GM19467 (cell line): ENCODE measurements around the gene ISY1.
"Not testable (repeated sequence)": the region's sequence is repeated elsewhere in the genome, so short reads cannot be mapped to it uniquely, and the experiment has no call there.

Source experiments
- ATAC-seq: cut with Tn5 transposase; IDR thresholded peaks from one replicate; pipeline ENCODE4 v1.9.1; 2021; ENCODE audit warnings: mild to moderate bottlenecking, moderate library complexity; ENCODE audit not compliant: unreplicated experiment

The ISY1 gene

DNA sequence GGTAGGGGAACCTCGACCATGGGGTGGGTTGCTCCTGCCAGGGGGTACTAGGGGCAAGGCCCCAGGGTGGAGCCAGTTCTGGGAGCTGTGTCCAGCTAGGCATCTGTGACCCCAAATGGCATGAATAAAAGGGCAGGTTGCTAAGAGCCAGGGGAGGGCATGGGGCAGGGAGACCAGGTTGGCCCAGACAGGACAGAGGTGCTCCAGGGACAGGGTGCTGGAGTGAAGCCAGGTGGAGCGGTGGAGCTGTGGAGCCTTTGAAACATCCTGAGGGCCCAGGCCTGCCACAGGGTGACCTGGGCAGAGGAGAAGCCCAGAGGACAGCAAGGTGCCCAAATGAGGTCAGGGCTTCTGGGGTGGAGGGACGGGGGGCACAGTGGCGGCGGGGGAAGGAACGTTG, 72.6 kb downstream of the ISY1 start:
- not testable (repeated sequence) for ATAC-seq

DNA sequence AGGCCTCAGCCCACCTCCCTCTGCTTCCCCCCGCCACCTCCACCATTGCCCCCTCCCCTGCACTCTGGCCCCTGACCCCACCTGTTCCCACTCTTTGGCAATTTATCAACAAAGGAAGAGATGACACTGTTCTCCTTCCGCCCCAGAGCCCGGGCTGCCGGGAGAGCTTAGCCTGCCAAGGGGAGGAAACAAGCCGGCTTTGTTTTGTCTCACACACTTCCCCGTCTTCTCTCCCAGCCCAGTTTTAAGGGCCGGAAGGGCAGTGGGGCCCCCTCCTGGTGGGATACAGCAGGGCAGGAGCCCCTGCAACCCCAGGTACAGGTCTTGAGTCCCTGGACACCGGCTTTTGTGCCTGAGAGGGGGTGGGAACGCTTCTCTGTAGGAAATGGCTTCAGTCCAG, 73.0 kb downstream of the ISY1 start:
- ATAC-seq, result not testable (repeated sequence)

- ATAC-seq, result no peak
Measured at GRCh38 chr3:129087138-129087702, 73.6 kb downstream of the ISY1 start.

DNA sequence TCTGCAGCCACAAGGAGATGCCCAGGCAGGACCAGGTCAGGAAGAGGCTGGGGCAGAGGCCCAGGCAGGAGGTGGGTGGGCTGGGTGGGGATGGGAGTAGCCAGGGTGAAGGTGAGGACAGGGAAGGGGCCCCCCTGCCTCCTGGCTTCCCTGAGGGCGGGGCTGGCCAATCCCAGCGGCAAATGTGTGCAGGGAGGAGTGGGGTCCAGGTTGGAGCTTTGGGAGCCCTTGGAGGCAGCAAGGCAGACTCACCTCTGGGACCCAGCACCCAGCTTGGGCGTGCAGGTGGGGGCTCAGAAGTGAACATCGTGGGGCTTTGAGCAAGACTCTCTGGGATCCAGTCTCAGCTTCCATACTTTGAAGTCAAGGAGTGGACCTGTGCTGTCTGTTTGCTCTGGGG, 75.0 kb downstream of the ISY1 start:
- ATAC-seq, result no peak

DNA sequence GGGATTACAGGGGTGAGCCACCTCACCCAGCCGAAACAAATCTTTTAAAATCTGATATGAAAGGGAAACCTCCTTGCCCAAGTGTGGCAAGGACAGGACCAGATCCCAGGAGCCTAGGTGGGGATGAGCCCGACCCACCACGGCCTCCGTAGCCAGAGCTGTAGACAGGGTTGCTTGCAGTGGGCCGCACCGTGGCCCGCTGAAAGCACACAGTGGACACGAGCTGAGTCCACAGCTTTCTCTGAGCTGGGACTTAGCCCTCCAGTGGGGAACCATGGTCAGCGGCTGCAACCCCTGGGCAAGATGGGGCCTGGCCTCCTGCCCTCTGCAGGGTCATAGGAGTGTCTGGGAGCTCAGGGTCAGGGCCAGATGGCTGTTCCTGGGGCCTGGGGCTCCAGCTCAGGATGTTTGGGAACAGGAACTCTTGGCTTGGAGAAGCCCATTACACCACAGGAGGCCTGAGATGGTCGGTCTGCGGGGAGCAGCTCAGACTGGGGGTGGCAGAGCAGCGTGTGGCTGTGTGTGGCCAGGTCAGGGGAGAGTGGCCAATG, 75.6 kb downstream of the ISY1 start:
- no peak for ATAC-seq

- ATAC-seq, result no peak
Measured at GRCh38 chr3:129084501-129084900, 76.4 kb downstream of the ISY1 start.

- no peak for ATAC-seq
Measured at GRCh38 chr3:129082026-129082425, 78.8 kb downstream of the ISY1 start.

DNA sequence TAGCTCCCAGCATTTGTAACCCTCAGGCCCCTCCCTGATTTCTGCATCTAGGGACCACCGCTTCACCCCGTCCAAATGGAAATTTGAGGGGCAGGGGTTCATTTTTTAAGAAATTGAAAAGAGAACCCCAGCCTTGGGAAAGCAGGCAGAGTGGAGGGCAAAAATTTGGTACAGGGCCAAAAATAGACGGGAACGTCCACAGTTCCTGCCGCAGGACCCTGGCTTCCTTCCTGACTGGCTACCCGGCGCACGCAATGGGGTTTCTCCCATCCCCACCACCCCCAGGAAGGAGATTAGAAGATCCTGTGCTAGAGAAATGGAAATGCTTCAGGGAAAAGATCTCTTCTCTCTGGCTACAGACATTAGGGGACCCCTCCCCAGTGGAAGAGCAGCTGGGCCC, 79.4 kb downstream of the ISY1 start:
- no peak for ATAC-seq

- ATAC-seq, result no peak
Measured at GRCh38 chr3:129078510-129078909, 82.4 kb downstream of the ISY1 start.
